Measurements from ENCODE around the gene GRK5. TPM values are rescaled to one million over a fixed set of nuclear protein-coding genes. Genes with fewer than 3 reads are reported as not detected.
A peak's percentile ranks its signal among the peaks of the same experiment; 100 is the strongest.

The GRK5 gene
- total RNA-seq, 1 donor from 2014 or later, result 2.8 TPM

DNA sequence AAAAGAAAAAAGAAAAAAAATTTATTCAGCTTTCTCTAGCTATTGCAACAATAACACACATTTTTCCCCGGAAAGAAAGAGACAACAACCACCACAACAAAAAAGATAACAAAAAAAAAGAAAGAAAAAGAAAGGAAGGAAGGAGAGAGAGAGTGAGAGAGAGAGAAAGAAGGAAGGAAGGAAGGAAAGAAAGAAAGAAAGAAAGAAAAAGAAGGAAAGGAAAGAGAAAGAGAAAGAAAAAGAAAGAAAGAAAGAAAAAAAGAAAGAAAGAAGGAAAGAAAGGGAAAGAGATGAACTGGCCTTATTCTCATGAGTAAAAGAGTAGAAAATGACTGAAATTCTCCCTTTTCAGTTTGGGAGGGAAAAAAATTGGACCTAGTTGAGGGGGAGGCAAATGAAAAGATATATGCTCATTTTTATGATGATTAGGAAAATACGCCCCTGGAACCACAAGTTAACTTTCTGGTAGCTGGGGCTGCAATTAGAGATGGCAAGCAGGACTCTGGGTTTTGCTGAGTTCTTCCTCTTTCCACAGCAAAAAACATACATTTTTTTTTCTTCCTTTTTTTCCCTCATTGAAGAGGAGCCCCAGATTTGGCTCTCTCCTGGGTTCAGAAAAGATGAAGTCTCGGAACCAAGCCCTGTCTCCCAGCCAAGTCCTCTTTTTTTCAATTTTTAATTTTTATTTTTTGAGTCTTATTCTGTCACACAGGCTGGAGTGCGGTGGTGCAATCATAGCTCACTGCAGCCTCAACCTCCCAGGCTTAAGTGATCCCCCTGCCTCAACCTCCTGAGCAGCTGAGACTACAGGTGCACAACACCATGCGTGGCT is 16.2 kb upstream of the GRK5 start:
- TF ChIP-seq, protein P1, sequence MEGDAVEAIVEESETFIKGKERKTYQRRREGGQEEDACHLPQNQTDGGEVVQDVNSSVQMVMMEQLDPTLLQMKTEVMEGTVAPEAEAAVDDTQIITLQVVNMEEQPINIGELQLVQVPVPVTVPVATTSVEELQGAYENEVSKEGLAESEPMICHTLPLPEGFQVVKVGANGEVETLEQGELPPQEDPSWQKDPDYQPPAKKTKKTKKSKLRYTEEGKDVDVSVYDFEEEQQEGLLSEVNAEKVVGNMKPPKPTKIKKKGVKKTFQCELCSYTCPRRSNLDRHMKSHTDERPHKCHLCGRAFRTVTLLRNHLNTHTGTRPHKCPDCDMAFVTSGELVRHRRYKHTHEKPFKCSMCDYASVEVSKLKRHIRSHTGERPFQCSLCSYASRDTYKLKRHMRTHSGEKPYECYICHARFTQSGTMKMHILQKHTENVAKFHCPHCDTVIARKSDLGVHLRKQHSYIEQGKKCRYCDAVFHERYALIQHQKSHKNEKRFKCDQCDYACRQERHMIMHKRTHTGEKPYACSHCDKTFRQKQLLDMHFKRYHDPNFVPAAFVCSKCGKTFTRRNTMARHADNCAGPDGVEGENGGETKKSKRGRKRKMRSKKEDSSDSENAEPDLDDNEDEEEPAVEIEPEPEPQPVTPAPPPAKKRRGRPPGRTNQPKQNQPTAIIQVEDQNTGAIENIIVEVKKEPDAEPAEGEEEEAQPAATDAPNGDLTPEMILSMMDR (IDR thresholded peaks at IDR 0.05; ENCODE audit: insufficient read depth, low read length, poor library complexity, severe bottlenecking), result no peak
- no peaks in the 10 kb centered on the region for H3K36me3 ChIP-seq (ENCODE audit: control insufficient read depth, insufficient read depth, low read length)
- no peak for DNase-seq (ENCODE audit: low read depth)
- no peaks in the 10 kb centered on the region for H3K27me3 ChIP-seq (ENCODE audit: control insufficient read depth, insufficient read depth, low read length)
- H3K4me3 ChIP-seq (ENCODE audit: low read depth, low read length), result no peak overlapping the region

DNA sequence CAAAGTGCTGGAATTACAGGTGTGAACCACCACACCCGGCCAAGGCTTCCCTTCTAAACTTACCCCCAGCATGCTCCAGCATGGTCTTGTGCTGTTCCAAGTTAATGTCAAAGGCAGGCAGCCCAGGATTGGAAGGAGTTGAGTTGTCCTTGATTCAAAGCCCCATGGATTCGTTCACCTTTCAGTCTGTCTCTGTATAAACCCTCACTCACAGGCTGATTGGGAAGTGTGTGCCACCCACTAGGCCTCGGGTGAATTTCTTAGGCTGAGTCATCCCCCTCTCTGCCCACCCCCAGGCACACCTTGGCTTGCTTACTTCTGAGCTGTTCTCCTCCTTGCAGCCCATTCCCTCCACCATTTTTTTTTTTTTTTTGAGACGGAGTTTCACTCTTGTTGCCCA is 15.5 kb upstream of the GRK5 start:
- Histone ChIP-seq H3K36me3 (ENCODE audit: control insufficient read depth, insufficient read depth, low read length) (no peaks in the 10 kb centered on the region), H3K27me3 (ENCODE audit: control insufficient read depth, insufficient read depth, low read length) (no peaks in the 10 kb centered on the region), H3K4me3 (ENCODE audit: low read depth, low read length) (no peak overlapping the region)
- DNase-seq (ENCODE audit: low read depth), result no peak
- TF ChIP-seq, protein P1 (IDR thresholded peaks at IDR 0.05; ENCODE audit: insufficient read depth, low read length, poor library complexity, severe bottlenecking), result no peak

- TF ChIP-seq, protein P1 (IDR thresholded peaks at IDR 0.05; ENCODE audit: insufficient read depth, low read length, poor library complexity, severe bottlenecking), result no peak
These were observed 9.4 kb upstream of the GRK5 start for GRCh38 chr10:119197921-119198320.

DNA sequence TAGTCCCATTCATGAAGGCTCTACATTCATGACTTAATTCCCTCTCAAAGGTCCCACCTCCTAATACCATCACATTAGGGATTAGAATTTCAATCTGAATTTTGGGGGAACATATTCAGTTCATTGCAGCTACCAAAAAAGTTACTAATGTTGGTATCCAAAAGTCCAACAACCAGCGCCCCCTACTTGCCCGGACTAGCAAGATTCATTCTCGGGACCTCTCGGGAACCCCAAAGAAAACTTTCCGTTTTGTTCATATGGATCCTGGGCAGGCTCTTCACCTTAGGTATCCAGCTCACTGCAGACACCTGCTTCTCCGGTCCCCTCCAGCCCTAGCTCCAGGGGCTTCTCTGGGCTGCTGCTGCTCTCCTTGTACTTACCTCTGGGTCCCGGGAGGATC is 8.9 kb upstream of the GRK5 start:
- no peak overlapping the region for H3K4me3 ChIP-seq (ENCODE audit: low read depth, low read length)
- DNase-seq (ENCODE audit: low read depth), result no peak
- H3K27me3 ChIP-seq (ENCODE audit: control insufficient read depth, insufficient read depth, low read length), result peaks cover 3% of the 10 kb centered on the region
- H3K36me3 ChIP-seq (ENCODE audit: control insufficient read depth, insufficient read depth, low read length), result no peaks in the 10 kb centered on the region
- TF ChIP-seq, protein P1 (IDR thresholded peaks at IDR 0.05; ENCODE audit: insufficient read depth, low read length, poor library complexity, severe bottlenecking), result peak; percentile 38

More at GRCh38 chr10:119197921-119198320, 9.4 kb upstream of the GRK5 start:
- Histone ChIP-seq H3K36me3 (ENCODE audit: control insufficient read depth, insufficient read depth, low read length) (no peaks in the 10 kb centered on the region), H3K4me3 (ENCODE audit: low read depth, low read length) (no peak overlapping the region), H3K27me3 (ENCODE audit: control insufficient read depth, insufficient read depth, low read length) (peaks cover 3% of the 10 kb centered on the region)
- DNase-seq (ENCODE audit: low read depth), result no peak

DNA sequence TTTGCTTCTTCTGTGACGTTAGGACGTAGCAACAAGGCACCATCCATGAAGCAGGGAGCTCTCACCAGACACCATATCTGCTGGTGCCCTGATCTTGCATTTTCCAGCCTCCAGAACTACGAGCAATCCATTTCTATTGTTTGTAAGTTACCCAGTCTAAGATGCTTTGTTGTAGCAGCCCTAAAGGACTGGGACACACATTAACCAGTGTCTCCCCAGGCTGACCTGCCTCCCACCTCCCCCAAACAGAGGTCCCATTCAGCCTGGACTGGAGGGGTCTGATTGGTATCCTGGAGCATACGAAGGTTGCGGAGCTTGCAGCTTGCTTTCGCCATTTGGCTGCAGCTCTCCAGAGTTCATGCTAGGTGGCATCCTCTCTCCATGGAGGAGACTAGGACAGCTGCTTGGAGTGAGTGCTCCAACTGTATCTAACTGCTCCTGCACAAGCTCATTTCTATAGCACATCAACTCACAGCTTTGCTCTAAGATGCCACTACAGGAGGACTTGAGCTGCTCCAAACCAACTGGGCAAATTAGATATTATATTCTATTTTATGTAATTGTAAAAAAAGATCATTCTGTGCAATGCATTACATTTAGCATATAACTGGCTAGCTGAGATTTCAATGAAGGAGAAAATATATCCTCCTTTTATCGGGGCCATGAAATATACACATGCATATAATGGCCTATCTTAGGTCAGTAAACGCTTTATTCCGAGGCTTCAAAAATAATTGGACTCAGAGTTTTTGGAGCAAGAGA is 8.0 kb upstream of the GRK5 start:
- Histone ChIP-seq H3K27me3 (ENCODE audit: control insufficient read depth, insufficient read depth, low read length) (peaks cover 3% of the 10 kb centered on the region), H3K36me3 (ENCODE audit: control insufficient read depth, insufficient read depth, low read length) (no peaks in the 10 kb centered on the region), H3K4me3 (ENCODE audit: low read depth, low read length) (no peak overlapping the region)
- TF ChIP-seq, protein P1 (IDR thresholded peaks at IDR 0.05; ENCODE audit: insufficient read depth, low read length, poor library complexity, severe bottlenecking), result peak; percentile 84
- DNase-seq (ENCODE audit: low read depth), result no peak
